Panc1 (cell line): ENCODE data around the gene LCOR. TPM values are rescaled to one million over a fixed set of nuclear protein-coding genes. Genes with fewer than 3 reads are reported as not detected.

ENCODE experiments used
- ATAC-seq: fragments of 200-7000 bp; cut with Tn5 transposase; 2 replicates; pipeline ENCODE4 v1.9.1; 2020; ENCODE audit warnings: mild to moderate bottlenecking, moderate library complexity
- BruUV-seq: library from RNA; stranded (reverse); fragments of 400-500 nt; replicated peaks from 2 replicates; lab custom pipeline; 2021; lab: Mats Ljungman, UMichigan
- CTCF ChIA-PET: fragments of 300-600 bp; sonication (Branson Sonifier 250); formaldehyde crosslinking; loops from one replicate; lab custom pipeline; 2022; ENCODE audit warnings: antibody characterized with exemption; lab: Charles Lee
- POLR2A ChIA-PET: fragments of 300-600 bp; sonication (Branson Sonifier 250); formaldehyde crosslinking; loops from one replicate; lab custom pipeline; 2022; ENCODE audit warnings: antibody characterized with exemption; lab: Charles Lee
- DNase-seq: peaks from one replicate; pipeline ENCODE4 v3.0.0-alpha.2; 2010; ENCODE audit warnings: low read depth, low spot score
- H3K27ac ChIP-seq: 2 replicates; pipeline ENCODE4 v1.5.1; 2011; ENCODE audit warnings: mild to moderate bottlenecking, low read length, inconsistent platforms
- H3K27me3 ChIP-seq: fragments of 200-500 bp; sonication (Bioruptor generic); 2 replicates; pipeline ENCODE4 v1.6.0; 2014; ENCODE audit warnings: low read length, inconsistent platforms; ENCODE audit not compliant: control insufficient read depth, insufficient read depth
- H3K36me3 ChIP-seq: fragments of 200-500 bp; sonication (Bioruptor generic); 2 replicates; pipeline ENCODE4 v1.5.1; 2014; ENCODE audit warnings: inconsistent platforms, mild to moderate bottlenecking, low read length, moderate library complexity; ENCODE audit not compliant: control insufficient read depth, insufficient read depth
- H3K4me1 ChIP-seq: 2 replicates; pipeline ENCODE4 v1.5.1; 2011; ENCODE audit warnings: inconsistent platforms, mild to moderate bottlenecking, low read length, moderate library complexity; ENCODE audit not compliant: control insufficient read depth, insufficient read depth
- H3K4me3 ChIP-seq, 2 experiments: 2 replicates each; pipeline ENCODE4 v1.5.1; 2011 to 2012; ENCODE audit warnings: low read depth in 2 of 2, low read length in 2 of 2, mild to moderate bottlenecking in 2 of 2, inconsistent platforms in 1 of 2, moderate library complexity in 1 of 2
- H3K9me3 ChIP-seq: fragments of 200-500 bp; sonication (Bioruptor generic); 2 replicates; pipeline ENCODE4 v1.5.1; 2014; ENCODE audit warnings: low read depth, mild to moderate bottlenecking, inconsistent platforms, low read length, moderate library complexity; ENCODE audit not compliant: control insufficient read depth, insufficient read depth
- SIN3A ChIP-seq: IDR thresholded peaks from 2 replicates; pipeline ENCODE4 v1.6.1; 2012; ENCODE audit warnings: low read depth, mild to moderate bottlenecking, low read length, moderate library complexity, borderline replicate concordance; ENCODE audit not compliant: insufficient read depth
- TCF7L2 ChIP-seq: IDR thresholded peaks from 2 replicates; pipeline ENCODE4 v1.6.1; 2011; ENCODE audit warnings: mild to moderate bottlenecking, low read depth, low read length, inconsistent platforms
- in situ Hi-C: cut with HindIII; loops from 2 replicates; pipeline ENCODE4 v1.10.0; 2016; ENCODE audit warnings: low sequenced_read_pairs, low pct_unique_long_range_greater_than_20kb
- intact Hi-C: fragments of 100-400 bp; cut with micrococcal nuclease; formaldehyde crosslinking; loops from one replicate; pipeline ENCODE4 v1.10.0; 2022; ENCODE audit not compliant: unreplicated experiment
- total RNA-seq: library from RNA; stranded (reverse); gene quantifications from one replicate; pipeline ENCODE4 v1.2.1, GENCODE V29; 2021; ENCODE audit not compliant: unreplicated experiment
- TF ChIP-seq, protein P1 (sequence below), 2 experiments: IDR thresholded peaks; 2 replicates each; pipeline ENCODE4 v1.6.1; 2011 to 2012; ENCODE audit warnings: low read depth in 2 of 2, control low read depth in 1 of 2, low read length in 1 of 2, mild to moderate bottlenecking in 1 of 2, moderate library complexity in 1 of 2; ENCODE audit not compliant: insufficient read depth in 1 of 2
- TF ChIP-seq, protein P2 (sequence below): fragments of 450-650 bp; IDR thresholded peaks from 2 replicates; pipeline ENCODE4 v1.5.1; 2017; ENCODE audit warnings: mild to moderate bottlenecking

LCOR gene
- total RNA-seq, 1 experiment from 2014 or later, result 58.0 TPM

DNA sequence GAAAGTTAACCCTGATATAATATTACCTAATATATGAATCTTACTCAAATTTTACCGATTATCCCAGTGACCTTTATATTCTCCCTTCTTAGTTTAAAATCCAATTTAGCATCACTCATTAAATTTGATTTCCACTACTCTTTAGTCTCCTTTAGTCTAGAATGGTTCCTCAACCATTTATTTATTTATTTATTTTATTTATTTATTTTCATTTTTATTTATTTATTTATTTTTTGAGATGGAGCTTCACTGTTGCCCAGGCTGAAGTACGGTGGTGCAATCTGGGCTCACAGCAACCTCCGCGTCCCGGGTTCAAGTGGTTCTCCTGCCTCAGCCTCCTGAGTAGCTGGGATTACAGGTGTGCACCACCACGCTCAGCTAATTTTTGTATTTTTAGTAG, 92.8 kb downstream of the LCOR start:
- ChIA-PET POLR2A (no interaction called here), CTCF (no interaction called here)
- Histone ChIP-seq H3K4me1 (no peaks in the 10 kb centered on the region), H3K36me3 (no peaks in the 10 kb centered on the region), H3K4me3 (no peak overlapping the region), H3K27me3 (no peaks in the 10 kb centered on the region), H3K9me3 (no peaks in the 10 kb centered on the region), H3K27ac (no peak overlapping the region)
- no TSS peak for BruUV-seq
- intact Hi-C loops, result no loop called here
- DNase-seq, result no peak
- no peak for ATAC-seq
- TF ChIP-seq, protein P1, sequence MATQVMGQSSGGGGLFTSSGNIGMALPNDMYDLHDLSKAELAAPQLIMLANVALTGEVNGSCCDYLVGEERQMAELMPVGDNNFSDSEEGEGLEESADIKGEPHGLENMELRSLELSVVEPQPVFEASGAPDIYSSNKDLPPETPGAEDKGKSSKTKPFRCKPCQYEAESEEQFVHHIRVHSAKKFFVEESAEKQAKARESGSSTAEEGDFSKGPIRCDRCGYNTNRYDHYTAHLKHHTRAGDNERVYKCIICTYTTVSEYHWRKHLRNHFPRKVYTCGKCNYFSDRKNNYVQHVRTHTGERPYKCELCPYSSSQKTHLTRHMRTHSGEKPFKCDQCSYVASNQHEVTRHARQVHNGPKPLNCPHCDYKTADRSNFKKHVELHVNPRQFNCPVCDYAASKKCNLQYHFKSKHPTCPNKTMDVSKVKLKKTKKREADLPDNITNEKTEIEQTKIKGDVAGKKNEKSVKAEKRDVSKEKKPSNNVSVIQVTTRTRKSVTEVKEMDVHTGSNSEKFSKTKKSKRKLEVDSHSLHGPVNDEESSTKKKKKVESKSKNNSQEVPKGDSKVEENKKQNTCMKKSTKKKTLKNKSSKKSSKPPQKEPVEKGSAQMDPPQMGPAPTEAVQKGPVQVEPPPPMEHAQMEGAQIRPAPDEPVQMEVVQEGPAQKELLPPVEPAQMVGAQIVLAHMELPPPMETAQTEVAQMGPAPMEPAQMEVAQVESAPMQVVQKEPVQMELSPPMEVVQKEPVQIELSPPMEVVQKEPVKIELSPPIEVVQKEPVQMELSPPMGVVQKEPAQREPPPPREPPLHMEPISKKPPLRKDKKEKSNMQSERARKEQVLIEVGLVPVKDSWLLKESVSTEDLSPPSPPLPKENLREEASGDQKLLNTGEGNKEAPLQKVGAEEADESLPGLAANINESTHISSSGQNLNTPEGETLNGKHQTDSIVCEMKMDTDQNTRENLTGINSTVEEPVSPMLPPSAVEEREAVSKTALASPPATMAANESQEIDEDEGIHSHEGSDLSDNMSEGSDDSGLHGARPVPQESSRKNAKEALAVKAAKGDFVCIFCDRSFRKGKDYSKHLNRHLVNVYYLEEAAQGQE (IDR thresholded peaks at IDR 0.05; ENCODE audit: insufficient read depth in 1 of 2, low read depth in 2 of 2, low read length in 1 of 2), result no peak
- TF ChIP-seq TCF7L2 (no peak), SIN3A (no peak)
- in situ Hi-C loops, result no loop called here

DNA sequence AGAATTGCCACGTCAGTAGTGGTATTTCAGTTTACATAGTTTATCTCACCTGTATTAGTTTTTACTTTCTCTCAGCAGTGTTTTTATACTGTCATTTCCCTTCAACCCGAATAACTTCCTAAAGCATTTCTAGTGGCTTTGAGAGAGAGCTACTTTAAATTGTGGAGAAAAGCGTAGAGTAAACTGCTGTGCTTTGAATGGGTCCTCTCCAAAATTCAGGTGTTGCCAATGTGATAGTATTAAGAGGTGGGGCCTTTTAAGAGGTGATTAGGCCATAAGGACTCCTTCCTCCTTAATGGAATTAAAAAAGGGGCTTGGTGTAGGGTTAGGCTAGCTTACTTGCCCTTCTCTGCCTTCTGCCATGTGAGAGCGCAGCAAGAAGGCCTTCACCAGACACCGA, 98.4 kb downstream of the LCOR start:
- intact Hi-C loops, result no loop called here
- ATAC-seq (no peak), DNase-seq (no peak)
- CTCF ChIA-PET, result no interaction called here
- TF ChIP-seq, protein P2, sequence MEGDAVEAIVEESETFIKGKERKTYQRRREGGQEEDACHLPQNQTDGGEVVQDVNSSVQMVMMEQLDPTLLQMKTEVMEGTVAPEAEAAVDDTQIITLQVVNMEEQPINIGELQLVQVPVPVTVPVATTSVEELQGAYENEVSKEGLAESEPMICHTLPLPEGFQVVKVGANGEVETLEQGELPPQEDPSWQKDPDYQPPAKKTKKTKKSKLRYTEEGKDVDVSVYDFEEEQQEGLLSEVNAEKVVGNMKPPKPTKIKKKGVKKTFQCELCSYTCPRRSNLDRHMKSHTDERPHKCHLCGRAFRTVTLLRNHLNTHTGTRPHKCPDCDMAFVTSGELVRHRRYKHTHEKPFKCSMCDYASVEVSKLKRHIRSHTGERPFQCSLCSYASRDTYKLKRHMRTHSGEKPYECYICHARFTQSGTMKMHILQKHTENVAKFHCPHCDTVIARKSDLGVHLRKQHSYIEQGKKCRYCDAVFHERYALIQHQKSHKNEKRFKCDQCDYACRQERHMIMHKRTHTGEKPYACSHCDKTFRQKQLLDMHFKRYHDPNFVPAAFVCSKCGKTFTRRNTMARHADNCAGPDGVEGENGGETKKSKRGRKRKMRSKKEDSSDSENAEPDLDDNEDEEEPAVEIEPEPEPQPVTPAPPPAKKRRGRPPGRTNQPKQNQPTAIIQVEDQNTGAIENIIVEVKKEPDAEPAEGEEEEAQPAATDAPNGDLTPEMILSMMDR, result no peak
- no peak for TF ChIP-seq TCF7L2
- TF ChIP-seq, protein P1 (IDR thresholded peaks at IDR 0.05; ENCODE audit: insufficient read depth in 1 of 2, low read depth in 2 of 2, low read length in 1 of 2), result no peak
- H3K4me1 ChIP-seq, result no peaks in the 10 kb centered on the region
- no peaks in the 10 kb centered on the region for H3K9me3 ChIP-seq
- no peak overlapping the region for H3K4me3 ChIP-seq
- no peak overlapping the region for H3K27ac ChIP-seq
- H3K27me3 ChIP-seq, result no peaks in the 10 kb centered on the region
- POLR2A ChIA-PET, result no interaction called here
- H3K36me3 ChIP-seq, result no peaks in the 10 kb centered on the region
- in situ Hi-C loops, result no loop called here
- no TSS peak for BruUV-seq
